RPMI7951 (cell line): ENCODE results near the gene CWC27. TPM values are rescaled to one million over a fixed set of nuclear protein-coding genes. Genes with fewer than 3 reads are reported as not detected.
"Not testable (repeated sequence)": the region's sequence is repeated elsewhere in the genome, so short reads cannot be mapped to it uniquely, and the experiment has no call there.

ENCODE experiments used
- DNase-seq: peaks from one replicate; pipeline ENCODE4 v3.0.0-alpha.2; 2012; ENCODE audit warnings: low read depth
- total RNA-seq: library from RNA; depleted of rRNA; stranded (reverse); fragments of >200 nt; shearing (Covaris generic); gene quantifications from 2 replicates; pipeline ENCODE4 v1.2.3, GENCODE V29; 2014

CWC27 gene
- total RNA-seq, 1 experiment from 2014 or later: 16.7 TPM

- no peak for DNase-seq
Measured at GRCh38 chr5:64838803-64839202, 70.1 kb downstream of the CWC27 start.

GRCh38 chr5:64839936-64840335 lies 71.2 kb downstream of the CWC27 start:
- no peak for DNase-seq

GRCh38 chr5:64840958-64841357 lies 72.2 kb downstream of the CWC27 start:
- no peak for DNase-seq

GRCh38 chr5:64853777-64854176 lies 85.0 kb downstream of the CWC27 start:
- DNase-seq: no peak

- DNase-seq: no peak
Measured at GRCh38 chr5:64854855-64855254, 86.1 kb downstream of the CWC27 start.

GRCh38 chr5:64859881-64860280 lies 91.2 kb downstream of the CWC27 start:
- DNase-seq: no peak

GRCh38 chr5:64861281-64861680 lies 92.6 kb downstream of the CWC27 start:
- no peak for DNase-seq

- no peak for DNase-seq
Measured at GRCh38 chr5:64864171-64864570, 95.4 kb downstream of the CWC27 start.

GRCh38 chr5:64865662-64866061 lies 96.9 kb downstream of the CWC27 start:
- DNase-seq: no peak

GRCh38 chr5:64869419-64869818 lies 100.7 kb downstream of the CWC27 start:
- DNase-seq: peak; percentile 72

- peak; percentile 13 for DNase-seq
Measured at GRCh38 chr5:64872044-64872443, 103.3 kb downstream of the CWC27 start.

GRCh38 chr5:64873441-64873840 lies 104.7 kb downstream of the CWC27 start:
- no peak for DNase-seq

GRCh38 chr5:64874753-64875152 lies 106.0 kb downstream of the CWC27 start:
- DNase-seq: no peak

GRCh38 chr5:64876203-64876602 lies 107.5 kb downstream of the CWC27 start:
- no peak for DNase-seq

GRCh38 chr5:64880821-64881220 lies 112.1 kb downstream of the CWC27 start:
- no peak for DNase-seq

GRCh38 chr5:64883912-64884311 lies 115.2 kb downstream of the CWC27 start:
- DNase-seq: peak; percentile 1

GRCh38 chr5:64884541-64884940 lies 115.8 kb downstream of the CWC27 start:
- DNase-seq: no peak

GRCh38 chr5:64887910-64888309 lies 119.2 kb downstream of the CWC27 start:
- no peak for DNase-seq

GRCh38 chr5:64895748-64896147 lies 127.0 kb downstream of the CWC27 start:
- DNase-seq: no peak

- DNase-seq: no peak
Measured at GRCh38 chr5:64899838-64900237, 131.1 kb downstream of the CWC27 start.

GRCh38 chr5:64900618-64901017 lies 131.9 kb downstream of the CWC27 start:
- no peak for DNase-seq

GRCh38 chr5:64907399-64907798 lies 138.7 kb downstream of the CWC27 start:
- not testable (repeated sequence) for DNase-seq

- DNase-seq: no peak
Measured at GRCh38 chr5:64914396-64914795, 145.7 kb downstream of the CWC27 start.

- DNase-seq: no peak
Measured at GRCh38 chr5:64918083-64918482, 149.4 kb downstream of the CWC27 start.

GRCh38 chr5:64921386-64921785 lies 152.7 kb downstream of the CWC27 start:
- no peak for DNase-seq
